DND-41 (cell line): Measurements from ENCODE around the gene MITF.

Source experiments
- ATAC-seq: fragments of 200-7000 bp; cut with Tn5 transposase; 3 replicates; pipeline ENCODE4 v1.9.1; 2021; ENCODE audit warnings: low read depth; ENCODE audit not compliant: insufficient read depth
- DNase-seq: peaks from one replicate; pipeline ENCODE4 v3.0.0-alpha.2; 2020
- H2AFZ ChIP-seq: 2 replicates; pipeline ENCODE4 v1.6.0; 2012; ENCODE audit warnings: low read depth, low read length
- H3K27ac ChIP-seq: 2 replicates; pipeline ENCODE4 v1.5.1; 2012; ENCODE audit warnings: low read length, inconsistent platforms
- H3K27me3 ChIP-seq: fragments of 200-600 bp; sonication (generic); 2 replicates; pipeline ENCODE4 v1.6.0; 2012; ENCODE audit warnings: low read length, mild to moderate bottlenecking, inconsistent platforms; ENCODE audit not compliant: insufficient read depth, poor library complexity
- H3K36me3 ChIP-seq: 2 replicates; pipeline ENCODE4 v1.5.1; 2012; ENCODE audit warnings: low read length, inconsistent platforms; ENCODE audit not compliant: insufficient read depth
- H3K4me1 ChIP-seq: 2 replicates; pipeline ENCODE4 v1.5.1; 2012; ENCODE audit warnings: mild to moderate bottlenecking, low read length; ENCODE audit not compliant: insufficient read depth
- H3K4me2 ChIP-seq: 2 replicates; pipeline ENCODE4 v1.6.0; 2012; ENCODE audit warnings: mild to moderate bottlenecking, moderate library complexity, low read length, inconsistent platforms; ENCODE audit not compliant: insufficient read depth
- H3K4me3 ChIP-seq, 2 experiments: fragments of 200-600 bp in 1 of 2; shearing (Covaris generic) in 1 of 2; 2 replicates each; pipeline ENCODE4 v1.5.1; 2012 to 2016; ENCODE audit warnings: inconsistent platforms in 2 of 2, low read length in 2 of 2, mild to moderate bottlenecking in 2 of 2, low read depth in 1 of 2, moderate library complexity in 1 of 2
- H3K79me2 ChIP-seq: 2 replicates; pipeline ENCODE4 v1.6.0; 2012; ENCODE audit warnings: low read length, inconsistent platforms; ENCODE audit not compliant: insufficient read depth
- H3K9ac ChIP-seq: 2 replicates; pipeline ENCODE4 v1.6.0; 2012; ENCODE audit warnings: low read depth, mild to moderate bottlenecking, inconsistent platforms, low read length, moderate library complexity
- H3K9me3 ChIP-seq: 2 replicates; pipeline ENCODE4 v1.5.1; 2012; ENCODE audit warnings: low read length, moderate library complexity, mild to moderate bottlenecking, inconsistent platforms; ENCODE audit not compliant: insufficient read depth, severe bottlenecking
- H4K20me1 ChIP-seq: 2 replicates; pipeline ENCODE4 v1.6.0; 2012; ENCODE audit warnings: low read length; ENCODE audit not compliant: insufficient read depth
- CTCF ChIP-seq: IDR thresholded peaks from 2 replicates; pipeline ENCODE4 v1.5.1; 2012; ENCODE audit warnings: borderline replicate concordance, low read length, moderate library complexity, mild to moderate bottlenecking; ENCODE audit not compliant: poor library complexity, severe bottlenecking; ENCODE audit errors: extremely low read depth
- EZH2 ChIP-seq: IDR thresholded peaks from 3 replicates; pipeline ENCODE4 v1.6.1; 2012; ENCODE audit warnings: borderline replicate concordance, low read depth, mild to moderate bottlenecking, moderate library complexity, low read length, inconsistent platforms; ENCODE audit not compliant: severe bottlenecking

Gene MITF

GRCh38 chr3:69893274-69893673 is 154.0 kb downstream of the MITF start:
- no peak overlapping the region for H3K4me2 ChIP-seq
- peaks cover 17% of the 10 kb centered on the region for H3K27me3 ChIP-seq

GRCh38 chr3:69896095-69896494 is 156.8 kb downstream of the MITF start:
- Histone ChIP-seq H3K79me2 (no peaks in the 10 kb centered on the region), H3K27me3 (peaks cover 19% of the 10 kb centered on the region), H3K9ac (no peak overlapping the region)

More at GRCh38 chr3:69893274-69893673, 154.0 kb downstream of the MITF start:
- H4K20me1 ChIP-seq, result no peaks in the 10 kb centered on the region
- no peaks in the 10 kb centered on the region for H3K9me3 ChIP-seq
- no peak overlapping the region for H3K4me3 ChIP-seq
- H3K4me1 ChIP-seq, result no peaks in the 10 kb centered on the region
- ATAC-seq, result no peak
- H3K36me3 ChIP-seq, result no peaks in the 10 kb centered on the region
- H2AFZ ChIP-seq, result no peak overlapping the region
- TF ChIP-seq EZH2 (no peak), CTCF (no peak)
- no peak overlapping the region for H3K27ac ChIP-seq
- H3K79me2 ChIP-seq, result no peaks in the 10 kb centered on the region
- H3K9ac ChIP-seq, result no peak overlapping the region
- no peak for DNase-seq

GRCh38 chr3:69900331-69900730 is 161.1 kb downstream of the MITF start:
- no peaks in the 10 kb centered on the region for H4K20me1 ChIP-seq
- no peak overlapping the region for H3K4me2 ChIP-seq
- no peak overlapping the region for H3K27ac ChIP-seq
- H3K36me3 ChIP-seq, result no peaks in the 10 kb centered on the region
- no peaks in the 10 kb centered on the region for H3K79me2 ChIP-seq
- ATAC-seq (no peak), DNase-seq (no peak)
- TF ChIP-seq EZH2 (no peak), CTCF (no peak)
- H2AFZ ChIP-seq, result no peak overlapping the region
- H3K27me3 ChIP-seq, result peaks cover 19% of the 10 kb centered on the region
- no peak overlapping the region for H3K4me3 ChIP-seq
- H3K9ac ChIP-seq, result no peak overlapping the region
- H3K4me1 ChIP-seq, result no peaks in the 10 kb centered on the region
- no peaks in the 10 kb centered on the region for H3K9me3 ChIP-seq

More at GRCh38 chr3:69896095-69896494, 156.8 kb downstream of the MITF start:
- ATAC-seq (no peak), DNase-seq (no peak)
- TF ChIP-seq CTCF, result no peak
- no peak for TF ChIP-seq EZH2
- Histone ChIP-seq H4K20me1 (no peaks in the 10 kb centered on the region), H3K4me2 (no peak overlapping the region), H3K27ac (no peak overlapping the region), H2AFZ (no peak overlapping the region), H3K4me3 (no peak overlapping the region), H3K36me3 (no peaks in the 10 kb centered on the region), H3K4me1 (no peaks in the 10 kb centered on the region), H3K9me3 (no peaks in the 10 kb centered on the region)

- Histone ChIP-seq H3K4me3 (no peak overlapping the region), H3K9me3 (no peaks in the 10 kb centered on the region), H3K9ac (no peak overlapping the region), H3K79me2 (no peaks in the 10 kb centered on the region), H3K4me1 (no peaks in the 10 kb centered on the region), H2AFZ (no peak overlapping the region), H3K27me3 (peaks cover 20% of the 10 kb centered on the region), H3K27ac (no peak overlapping the region), H4K20me1 (no peaks in the 10 kb centered on the region), H3K36me3 (no peaks in the 10 kb centered on the region), H3K4me2 (no peak overlapping the region)
- TF ChIP-seq CTCF (no peak), EZH2 (no peak)
- ATAC-seq (no peak), DNase-seq (no peak)
Measured at GRCh38 chr3:69901802-69902201, 162.5 kb downstream of the MITF start.
